Bronchial epithelial cell (primary cell): ENCODE measurements around the gene NUCKS1. TPM values are rescaled to one million over a fixed set of nuclear protein-coding genes. Genes with fewer than 3 reads are reported as not detected.

Experiments
- DNase-seq: peaks from one replicate; pipeline ENCODE4 v3.0.0-alpha.2; 2010; ENCODE audit warnings: low read depth
- FAIRE-seq: peaks from 2 replicates; lab custom pipeline; 2011; peaks lifted over from hg19 to GRCh38; lab: Jason Lieb, UNC
- H3K27me3 ChIP-seq: 2 replicates; pipeline ENCODE4 v1.5.1; 2011; ENCODE audit warnings: low read length; ENCODE audit not compliant: control insufficient read depth, insufficient read depth
- H3K36me3 ChIP-seq: 2 replicates; pipeline ENCODE4 v1.5.1; 2011; ENCODE audit warnings: low read length; ENCODE audit not compliant: control insufficient read depth, insufficient read depth
- H3K4me3 ChIP-seq: 2 replicates; pipeline ENCODE4 v1.5.1; 2011; ENCODE audit warnings: mild to moderate bottlenecking, low read depth, low read length, control low read depth
- CTCF ChIP-seq: IDR thresholded peaks from 2 replicates; pipeline ENCODE4 v1.5.1; 2011; ENCODE audit warnings: mild to moderate bottlenecking, moderate library complexity, low read length, control low read depth, inconsistent platforms; ENCODE audit not compliant: insufficient read depth, severe bottlenecking
- total RNA-seq: library from RNA; depleted of rRNA; stranded (reverse); fragments of >200 nt; gene quantifications from 2 replicates; pipeline ENCODE4 v1.2.1, GENCODE V29; 2014

The NUCKS1 gene
- total RNA-seq, 1 donor from 2014 or later: 72.1 TPM

- FAIRE-seq (no peak), DNase-seq (peak; percentile 28)
- Histone ChIP-seq H3K27me3 (no peaks in the 10 kb centered on the region), H3K36me3 (no peaks in the 10 kb centered on the region), H3K4me3 (no peak overlapping the region)
- TF ChIP-seq CTCF: no peak
Observed at GRCh38 chr1:205746757-205747412, 3.1 kb downstream of the NUCKS1 start.

- Histone ChIP-seq H3K36me3 (no peaks in the 10 kb centered on the region), H3K4me3 (no peak overlapping the region), H3K27me3 (no peaks in the 10 kb centered on the region)
- DNase-seq (no peak), FAIRE-seq (no peak)
- no peak for TF ChIP-seq CTCF
Observed at GRCh38 chr1:205744403-205744802, 5.6 kb downstream of the NUCKS1 start.

GRCh38 chr1:205743977-205744376, 6.0 kb downstream of the NUCKS1 start:
- Histone ChIP-seq H3K4me3 (no peak overlapping the region), H3K36me3 (no peaks in the 10 kb centered on the region), H3K27me3 (no peaks in the 10 kb centered on the region)
- DNase-seq (no peak), FAIRE-seq (no peak)
- TF ChIP-seq CTCF: no peak

- FAIRE-seq: no peak
- no peak for DNase-seq
- Histone ChIP-seq H3K4me3 (no peak overlapping the region), H3K27me3 (no peaks in the 10 kb centered on the region), H3K36me3 (peaks cover 1% of the 10 kb centered on the region)
- TF ChIP-seq CTCF: no peak
Observed at GRCh38 chr1:205741681-205742080, 8.3 kb downstream of the NUCKS1 start.

GRCh38 chr1:205739348-205740160, 10.4 kb downstream of the NUCKS1 start:
- no peak overlapping the region for H3K4me3 ChIP-seq
- H3K36me3 ChIP-seq: peaks cover 4% of the 10 kb centered on the region
- DNase-seq: peak; percentile 39
- no peak for FAIRE-seq
- TF ChIP-seq CTCF: no peak
- no peaks in the 10 kb centered on the region for H3K27me3 ChIP-seq
